Measurements from ENCODE around the gene GATA5.

The GATA5 gene

GRCh38 chr20:62515280-62515679 lies 39.5 kb upstream of the GATA5 start:
- H3K27me3 ChIP-seq (ENCODE audit: control insufficient read depth in 1 of 2, insufficient read depth in 2 of 2, low read length in 2 of 2), result peaks cover 0 to 20% of the 10 kb centered on the region in 2 donors
- H3K27ac ChIP-seq (ENCODE audit: low read depth, low read length), result no peak overlapping the region
- no peak overlapping the region for H3K9ac ChIP-seq (ENCODE audit: low read length)
- H3K4me3 ChIP-seq (ENCODE audit: low read depth in 1 of 2, low read length in 2 of 2), result no peak overlapping the region
- H3K9me3 ChIP-seq (ENCODE audit: low read length), result no peaks in the 10 kb centered on the region
- no peaks in the 10 kb centered on the region for H3K36me3 ChIP-seq (ENCODE audit: insufficient read depth, low read length)
- H3K4me1 ChIP-seq (ENCODE audit: insufficient read depth, low read length), result no peaks in the 10 kb centered on the region

DNA sequence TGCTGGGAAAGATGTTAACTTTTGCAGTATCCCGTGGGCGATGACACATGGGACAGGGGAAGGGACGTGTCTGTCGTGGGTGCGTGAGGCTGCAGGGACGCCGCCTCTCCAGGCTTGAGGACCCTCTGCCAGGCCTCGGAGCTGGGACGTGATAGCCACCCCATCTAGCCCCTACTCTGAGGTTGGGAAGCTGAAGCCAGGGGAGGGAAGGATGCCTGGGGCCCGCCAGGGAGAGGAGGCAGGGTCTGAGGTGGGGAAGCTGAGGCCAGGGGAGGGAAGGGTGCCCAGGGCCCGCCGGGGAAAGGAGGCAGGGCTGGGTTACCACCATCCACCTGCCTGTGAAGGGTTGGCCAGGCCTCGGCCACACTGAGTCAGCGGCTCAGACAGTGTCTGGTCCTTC lies 38.2 kb upstream of the GATA5 start:
- Histone ChIP-seq H3K9me3 (ENCODE audit: low read length) (no peaks in the 10 kb centered on the region), H3K9ac (ENCODE audit: low read length) (no peak overlapping the region), H3K4me1 (ENCODE audit: insufficient read depth, low read length) (no peaks in the 10 kb centered on the region), H3K4me3 (ENCODE audit: low read depth in 1 of 2, low read length in 2 of 2) (no peak overlapping the region), H3K27me3 (ENCODE audit: control insufficient read depth in 1 of 2, insufficient read depth in 2 of 2, low read length in 2 of 2) (peaks cover 0 to 20% of the 10 kb centered on the region in 2 donors), H3K36me3 (ENCODE audit: insufficient read depth, low read length) (no peaks in the 10 kb centered on the region), H3K27ac (ENCODE audit: low read depth, low read length) (no peak overlapping the region)

GRCh38 chr20:62511915-62512610 lies 36.3 kb upstream of the GATA5 start:
- no peak overlapping the region for H3K9ac ChIP-seq (ENCODE audit: low read length)
- no peak overlapping the region for H3K27ac ChIP-seq (ENCODE audit: low read depth, low read length)

GRCh38 chr20:62511300-62511914 lies 35.6 kb upstream of the GATA5 start:
- Histone ChIP-seq H3K9me3 (ENCODE audit: low read length) (no peaks in the 10 kb centered on the region), H3K4me3 (ENCODE audit: low read depth in 1 of 2, low read length in 2 of 2) (no peak overlapping the region), H3K27ac (ENCODE audit: low read depth, low read length) (no peak overlapping the region), H3K9ac (ENCODE audit: low read length) (no peak overlapping the region), H3K36me3 (ENCODE audit: insufficient read depth, low read length) (no peaks in the 10 kb centered on the region), H3K27me3 (ENCODE audit: control insufficient read depth in 1 of 2, insufficient read depth in 2 of 2, low read length in 2 of 2) (peaks cover 0 to 12% of the 10 kb centered on the region in 2 donors), H3K4me1 (ENCODE audit: insufficient read depth, low read length) (no peaks in the 10 kb centered on the region)

More at GRCh38 chr20:62511915-62512610, 36.3 kb upstream of the GATA5 start:
- Histone ChIP-seq H3K9me3 (ENCODE audit: low read length) (no peaks in the 10 kb centered on the region), H3K27me3 (ENCODE audit: control insufficient read depth in 1 of 2, insufficient read depth in 2 of 2, low read length in 2 of 2) (peaks cover 0 to 19% of the 10 kb centered on the region in 2 donors), H3K36me3 (ENCODE audit: insufficient read depth, low read length) (no peaks in the 10 kb centered on the region), H3K4me3 (ENCODE audit: low read depth in 1 of 2, low read length in 2 of 2) (no peak overlapping the region), H3K4me1 (ENCODE audit: insufficient read depth, low read length) (no peaks in the 10 kb centered on the region)

- H3K36me3 ChIP-seq (ENCODE audit: insufficient read depth, low read length), result no peaks in the 10 kb centered on the region
- no peak overlapping the region for H3K27ac ChIP-seq (ENCODE audit: low read depth, low read length)
- no peak overlapping the region for H3K4me3 ChIP-seq (ENCODE audit: low read depth in 1 of 2, low read length in 2 of 2)
- peaks cover 0 to 8% of the 10 kb centered on the region in 2 donors for H3K27me3 ChIP-seq (ENCODE audit: control insufficient read depth in 1 of 2, insufficient read depth in 2 of 2, low read length in 2 of 2)
- no peaks in the 10 kb centered on the region for H3K9me3 ChIP-seq (ENCODE audit: low read length)
- H3K9ac ChIP-seq (ENCODE audit: low read length), result no peak overlapping the region
- H3K4me1 ChIP-seq (ENCODE audit: insufficient read depth, low read length), result no peaks in the 10 kb centered on the region
These were observed 32.9 kb upstream of the GATA5 start for GRCh38 chr20:62508641-62509051.

DNA sequence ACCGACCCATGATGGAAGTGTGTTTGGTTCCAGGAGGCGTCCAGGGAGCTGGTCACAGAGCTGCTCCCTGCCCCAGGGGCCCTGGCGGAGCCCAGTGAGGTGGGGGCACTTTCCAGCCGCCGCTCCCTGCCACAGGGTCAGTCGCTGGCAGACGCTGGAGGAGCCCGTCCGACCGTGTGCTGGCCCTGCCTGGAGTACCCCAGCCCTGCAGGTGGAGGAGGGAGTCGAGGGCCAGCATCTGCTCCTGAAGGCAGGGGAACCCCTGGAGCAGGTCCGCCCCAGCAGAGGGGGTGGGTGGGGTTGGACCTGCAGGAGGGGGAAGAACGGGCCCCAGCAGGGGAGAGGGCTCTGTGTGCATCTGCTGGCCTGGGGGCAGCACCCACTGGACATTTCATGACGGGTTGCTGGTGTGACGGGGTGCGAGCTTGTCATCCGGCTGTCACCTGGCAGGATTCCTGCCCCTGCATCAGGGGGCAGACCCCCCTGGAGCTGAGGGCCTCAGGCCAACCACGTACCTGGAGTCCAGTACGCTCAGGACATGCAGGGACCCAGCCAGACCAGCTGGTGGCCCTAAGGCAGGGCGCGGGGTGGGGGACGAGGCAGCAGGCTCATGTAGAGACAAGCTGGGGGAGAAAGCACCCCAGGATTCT lies 32.3 kb upstream of the GATA5 start:
- peaks cover 0 to 8% of the 10 kb centered on the region in 2 donors for H3K27me3 ChIP-seq (ENCODE audit: control insufficient read depth in 1 of 2, insufficient read depth in 2 of 2, low read length in 2 of 2)
- no peaks in the 10 kb centered on the region for H3K36me3 ChIP-seq (ENCODE audit: insufficient read depth, low read length)
- H3K9me3 ChIP-seq (ENCODE audit: low read length), result no peaks in the 10 kb centered on the region
- H3K4me3 ChIP-seq (ENCODE audit: low read depth in 1 of 2, low read length in 2 of 2), result no peak overlapping the region
- no peaks in the 10 kb centered on the region for H3K4me1 ChIP-seq (ENCODE audit: insufficient read depth, low read length)
- H3K9ac ChIP-seq (ENCODE audit: low read length), result no peak overlapping the region
- no peak overlapping the region for H3K27ac ChIP-seq (ENCODE audit: low read depth, low read length)

DNA sequence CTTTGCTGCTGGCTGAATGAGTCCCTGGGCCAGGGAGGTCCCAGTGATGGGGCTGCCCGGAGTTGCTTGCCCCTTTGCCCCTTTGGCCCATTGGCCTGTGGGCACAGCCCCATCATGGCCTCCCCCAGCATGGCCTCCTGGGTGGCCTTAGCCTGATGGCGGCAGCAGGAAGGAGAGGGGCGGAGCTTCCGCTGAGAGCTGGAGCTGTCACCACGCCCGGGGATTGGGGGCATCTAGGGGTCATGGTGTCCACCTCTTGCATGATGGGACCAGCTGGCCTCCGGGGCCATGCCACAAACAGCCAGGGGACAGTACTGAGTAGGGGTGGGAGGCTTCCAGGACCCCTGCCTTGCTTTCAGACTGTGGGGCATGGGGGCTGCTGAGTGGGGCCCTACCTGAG lies 31.5 kb upstream of the GATA5 start:
- Histone ChIP-seq H3K36me3 (ENCODE audit: insufficient read depth, low read length) (no peaks in the 10 kb centered on the region), H3K9me3 (ENCODE audit: low read length) (no peaks in the 10 kb centered on the region), H3K4me3 (ENCODE audit: low read depth in 1 of 2, low read length in 2 of 2) (no peak overlapping the region), H3K4me1 (ENCODE audit: insufficient read depth, low read length) (no peaks in the 10 kb centered on the region), H3K27ac (ENCODE audit: low read depth, low read length) (no peak overlapping the region), H3K9ac (ENCODE audit: low read length) (no peak overlapping the region), H3K27me3 (ENCODE audit: control insufficient read depth in 1 of 2, insufficient read depth in 2 of 2, low read length in 2 of 2) (peaks cover 0 to 8% of the 10 kb centered on the region in 2 donors)

DNA sequence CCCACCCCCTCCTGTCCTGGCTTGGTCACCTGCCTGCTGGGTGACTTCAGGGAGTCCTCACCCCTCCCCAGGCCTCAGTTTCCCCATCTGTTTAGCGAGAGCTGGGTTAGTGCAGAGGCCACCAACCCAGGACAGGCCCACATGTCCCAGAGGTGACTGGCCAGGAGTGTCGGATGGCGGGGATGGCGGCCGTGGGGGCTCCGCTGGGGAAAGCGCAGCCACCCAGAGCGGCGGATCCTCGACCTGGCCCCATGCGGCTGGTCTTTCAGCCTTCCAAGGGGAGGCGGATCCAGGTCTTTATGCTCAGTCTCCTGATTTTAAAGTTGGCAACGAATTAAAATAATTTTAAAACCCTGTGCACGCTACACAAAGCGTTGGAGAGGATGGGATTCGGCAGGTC lies 31.0 kb upstream of the GATA5 start:
- H3K27ac ChIP-seq (ENCODE audit: low read depth, low read length), result no peak overlapping the region
- peaks cover 0 to 8% of the 10 kb centered on the region in 2 donors for H3K27me3 ChIP-seq (ENCODE audit: control insufficient read depth in 1 of 2, insufficient read depth in 2 of 2, low read length in 2 of 2)
- H3K9me3 ChIP-seq (ENCODE audit: low read length), result no peaks in the 10 kb centered on the region
- no peak overlapping the region for H3K9ac ChIP-seq (ENCODE audit: low read length)
- no peak overlapping the region for H3K4me3 ChIP-seq (ENCODE audit: low read depth in 1 of 2, low read length in 2 of 2)
- no peaks in the 10 kb centered on the region for H3K36me3 ChIP-seq (ENCODE audit: insufficient read depth, low read length)
- H3K4me1 ChIP-seq (ENCODE audit: insufficient read depth, low read length), result no peaks in the 10 kb centered on the region

DNA sequence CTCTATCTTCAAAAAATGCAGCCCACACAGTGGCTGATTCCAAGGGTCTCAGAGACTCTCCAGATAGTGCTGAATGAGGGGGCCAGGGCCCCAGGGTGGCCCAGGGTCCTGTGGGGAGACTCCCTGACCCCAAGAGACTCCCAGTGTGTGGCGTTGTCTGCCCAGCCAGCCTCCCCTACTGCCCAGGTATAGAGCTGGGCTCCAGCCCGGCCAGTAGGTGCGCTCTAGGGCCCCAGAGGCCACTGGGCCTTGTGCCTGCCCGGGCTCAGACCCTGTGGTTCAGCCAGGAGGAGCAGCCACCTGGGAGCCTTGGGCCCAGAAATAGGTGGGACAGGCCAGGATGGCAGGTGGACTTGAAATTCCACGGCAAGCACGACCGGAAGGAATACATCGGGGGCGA lies 30.3 kb upstream of the GATA5 start:
- H3K27me3 ChIP-seq (ENCODE audit: control insufficient read depth in 1 of 2, insufficient read depth in 2 of 2, low read length in 2 of 2), result peaks cover 0 to 3% of the 10 kb centered on the region in 2 donors
- H3K4me1 ChIP-seq (ENCODE audit: insufficient read depth, low read length), result no peaks in the 10 kb centered on the region
- no peak overlapping the region for H3K9ac ChIP-seq (ENCODE audit: low read length)
- no peaks in the 10 kb centered on the region for H3K36me3 ChIP-seq (ENCODE audit: insufficient read depth, low read length)
- no peaks in the 10 kb centered on the region for H3K9me3 ChIP-seq (ENCODE audit: low read length)
- H3K4me3 ChIP-seq (ENCODE audit: low read depth in 1 of 2, low read length in 2 of 2), result no peak overlapping the region
- no peak overlapping the region for H3K27ac ChIP-seq (ENCODE audit: low read depth, low read length)

GRCh38 chr20:62505337-62506045 lies 29.7 kb upstream of the GATA5 start:
- H3K9ac ChIP-seq (ENCODE audit: low read length), result no peak overlapping the region
- H3K27me3 ChIP-seq (ENCODE audit: control insufficient read depth in 1 of 2, insufficient read depth in 2 of 2, low read length in 2 of 2), result no peaks in the 10 kb centered on the region
- no peaks in the 10 kb centered on the region for H3K36me3 ChIP-seq (ENCODE audit: insufficient read depth, low read length)
- H3K27ac ChIP-seq (ENCODE audit: low read depth, low read length), result no peak overlapping the region
- no peaks in the 10 kb centered on the region for H3K9me3 ChIP-seq (ENCODE audit: low read length)
- H3K4me3 ChIP-seq (ENCODE audit: low read depth in 1 of 2, low read length in 2 of 2), result no peak overlapping the region
- H3K4me1 ChIP-seq (ENCODE audit: insufficient read depth, low read length), result peaks cover under 1% of the 10 kb centered on the region

GRCh38 chr20:62504323-62504722 lies 28.5 kb upstream of the GATA5 start:
- Histone ChIP-seq H3K36me3 (ENCODE audit: insufficient read depth, low read length) (no peaks in the 10 kb centered on the region), H3K4me3 (ENCODE audit: low read depth in 1 of 2, low read length in 2 of 2) (no peak overlapping the region), H3K9ac (ENCODE audit: low read length) (no peak overlapping the region), H3K27ac (ENCODE audit: low read depth, low read length) (no peak overlapping the region), H3K27me3 (ENCODE audit: control insufficient read depth in 1 of 2, insufficient read depth in 2 of 2, low read length in 2 of 2) (no peaks in the 10 kb centered on the region), H3K4me1 (ENCODE audit: insufficient read depth, low read length) (peaks cover 4% of the 10 kb centered on the region), H3K9me3 (ENCODE audit: low read length) (no peaks in the 10 kb centered on the region)
